OCI-LY1 (cell line): Measurements from ENCODE around the gene RHBDL3.
"Not testable (repeated sequence)": the region's sequence is repeated elsewhere in the genome, so short reads cannot be mapped to it uniquely, and the experiment has no call there.

Experiments
- H2AFZ ChIP-seq: fragments of 200-600 bp; sonication (generic), shearing (Covaris generic); 2 replicates; pipeline ENCODE4 v1.6.0; 2014; ENCODE audit warnings: antibody characterized with exemption, mild to moderate bottlenecking, low read length
- H3F3A ChIP-seq: fragments of 200-600 bp; sonication (generic), shearing (Covaris generic); 2 replicates; pipeline ENCODE4 v1.6.0; 2014; ENCODE audit warnings: mild to moderate bottlenecking, antibody characterized with exemption, low read length, moderate library complexity; ENCODE audit not compliant: insufficient read depth
- H3K27ac ChIP-seq: fragments of 200-600 bp; sonication (generic); 2 replicates; pipeline ENCODE4 v1.5.1; 2014; ENCODE audit warnings: low read length, mixed run types, mild to moderate bottlenecking, low read depth; ENCODE audit not compliant: poor library complexity, severe bottlenecking
- H3K27me3 ChIP-seq: fragments of 200-600 bp; sonication (generic); 2 replicates; pipeline ENCODE4 v1.6.0; 2014; ENCODE audit warnings: antibody characterized with exemption, mild to moderate bottlenecking, low read length, moderate library complexity; ENCODE audit not compliant: insufficient read depth
- H3K36me3 ChIP-seq: fragments of 200-600 bp; sonication (generic); 2 replicates; pipeline ENCODE4 v1.6.1; 2014; ENCODE audit warnings: mild to moderate bottlenecking, antibody characterized with exemption, low read length, moderate library complexity, mixed read lengths; ENCODE audit not compliant: insufficient read depth
- H3K4me1 ChIP-seq: fragments of 200-600 bp; sonication (generic); 2 replicates; pipeline ENCODE4 v1.5.1; 2014; ENCODE audit warnings: mild to moderate bottlenecking, low read length, moderate library complexity; ENCODE audit not compliant: insufficient read depth, severe bottlenecking
- H3K4me2 ChIP-seq: fragments of 200-600 bp; sonication (generic), shearing (Covaris generic); 2 replicates; pipeline ENCODE4 v1.6.1; 2014; ENCODE audit warnings: low read length
- H3K4me3 ChIP-seq: fragments of 200-600 bp; sonication (generic); 2 replicates; pipeline ENCODE4 v1.5.1; 2014; ENCODE audit warnings: low read length, low read depth, mild to moderate bottlenecking, mixed read lengths; ENCODE audit not compliant: poor library complexity, severe bottlenecking
- H3K79me2 ChIP-seq: fragments of 200-600 bp; shearing (Covaris generic); 2 replicates; pipeline ENCODE4 v1.6.1; 2016; ENCODE audit warnings: mixed run types, low read length, mixed read lengths; ENCODE audit not compliant: insufficient read depth
- H3K9ac ChIP-seq: fragments of 200-600 bp; sonication (generic), shearing (Covaris generic); 2 replicates; pipeline ENCODE4 v1.6.1; 2014; ENCODE audit warnings: mild to moderate bottlenecking, low read length, mixed read lengths
- H3K9me2 ChIP-seq: fragments of 200-600 bp; sonication (generic), shearing (Covaris generic); 2 replicates; pipeline ENCODE4 v1.6.1; 2014; ENCODE audit warnings: low read depth, mild to moderate bottlenecking, low read length, mixed read lengths
- H3K9me3 ChIP-seq: fragments of 200-600 bp; shearing (Covaris generic); 2 replicates; pipeline ENCODE4 v1.6.1; 2014; ENCODE audit warnings: low read length, mixed read lengths
- H4K20me1 ChIP-seq: fragments of 200-600 bp; sonication (generic), shearing (Covaris generic); 2 replicates; pipeline ENCODE4 v1.6.0; 2016; ENCODE audit warnings: mild to moderate bottlenecking, low read length; ENCODE audit not compliant: insufficient read depth
- CTCF ChIP-seq: fragments of 200-600 bp; sonication (generic), shearing (Covaris generic); IDR thresholded peaks from 2 replicates; pipeline ENCODE4 v1.5.1; 2017; ENCODE audit warnings: mild to moderate bottlenecking, antibody characterized with exemption, low read length, moderate library complexity, mixed read lengths
- EZH2 ChIP-seq: fragments of 200-600 bp; sonication (generic), shearing (Covaris generic); IDR thresholded peaks from 2 replicates; pipeline ENCODE4 v1.8.0; 2017; ENCODE audit warnings: borderline replicate concordance, mixed run types, mild to moderate bottlenecking, antibody characterized with exemption, low read length, moderate library complexity, mixed read lengths

Gene RHBDL3

DNA sequence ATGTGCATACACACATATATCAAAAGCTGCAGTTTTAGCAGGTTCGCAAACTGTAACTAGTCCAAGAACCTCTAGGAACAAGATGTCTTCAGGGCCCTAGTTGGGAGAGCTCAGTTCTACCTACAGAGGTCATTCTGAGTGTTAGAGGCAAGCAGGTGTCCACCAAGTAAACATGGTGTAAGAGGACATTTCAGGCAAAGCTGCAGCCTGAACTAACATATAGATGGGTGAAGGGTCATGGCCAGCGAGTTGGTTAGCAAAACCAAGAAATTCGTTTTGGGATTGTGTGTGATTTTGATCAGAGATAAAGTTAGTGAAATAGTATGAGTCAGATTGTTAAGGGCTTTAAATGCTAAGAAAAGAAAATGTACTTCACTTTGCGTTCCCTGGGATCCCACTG is 51.7 kb downstream of the RHBDL3 start:
- Histone ChIP-seq H3K9me2 (no peaks in the 10 kb centered on the region), H3K4me3 (no peak overlapping the region), H3K36me3 (no peaks in the 10 kb centered on the region), H3K9me3 (no peaks in the 10 kb centered on the region), H3K27ac (no peak overlapping the region), H3K4me1 (no peaks in the 10 kb centered on the region), H4K20me1 (no peaks in the 10 kb centered on the region), H3F3A (no peaks in the 10 kb centered on the region), H3K27me3 (no peaks in the 10 kb centered on the region; the same call in 1 of the 2 replicates), H2AFZ (no peak overlapping the region), H3K79me2 (no peaks in the 10 kb centered on the region), H3K4me2 (no peak overlapping the region), H3K9ac (no peak overlapping the region)
- TF ChIP-seq CTCF (no peak), EZH2 (no peak)

GRCh38 chr17:32318071-32318470 is 52.4 kb downstream of the RHBDL3 start:
- H3K9ac ChIP-seq = no peak overlapping the region
- no peaks in the 10 kb centered on the region for H3K9me3 ChIP-seq
- H3K4me1 ChIP-seq = no peaks in the 10 kb centered on the region
- no peaks in the 10 kb centered on the region for H3K36me3 ChIP-seq
- no peaks in the 10 kb centered on the region; the same call in 1 of the 2 replicates for H3K27me3 ChIP-seq
- H3K9me2 ChIP-seq = no peaks in the 10 kb centered on the region
- H3K4me3 ChIP-seq = no peak overlapping the region
- no peak overlapping the region for H3K27ac ChIP-seq
- no peaks in the 10 kb centered on the region for H3F3A ChIP-seq
- H4K20me1 ChIP-seq = no peaks in the 10 kb centered on the region
- H2AFZ ChIP-seq = no peak overlapping the region
- H3K79me2 ChIP-seq = no peaks in the 10 kb centered on the region
- TF ChIP-seq CTCF (no peak), EZH2 (no peak)
- H3K4me2 ChIP-seq = no peak overlapping the region

GRCh38 chr17:32319548-32319905 is 53.9 kb downstream of the RHBDL3 start:
- H3K27ac ChIP-seq = no peak overlapping the region
- no peaks in the 10 kb centered on the region for H3K9me2 ChIP-seq
- peak overlapping the region; percentile 53 for H3K4me2 ChIP-seq
- H3K79me2 ChIP-seq = no peaks in the 10 kb centered on the region
- H3K9me3 ChIP-seq = no peaks in the 10 kb centered on the region
- no peak overlapping the region for H3K9ac ChIP-seq
- H4K20me1 ChIP-seq = no peaks in the 10 kb centered on the region
- H3K27me3 ChIP-seq = no peaks in the 10 kb centered on the region; the same call in 1 of the 2 replicates
- H3F3A ChIP-seq = no peaks in the 10 kb centered on the region
- TF ChIP-seq EZH2 = no peak
- peak; percentile 92 for TF ChIP-seq CTCF
- H2AFZ ChIP-seq = no peak overlapping the region
- H3K36me3 ChIP-seq = no peaks in the 10 kb centered on the region
- peak overlapping the region; percentile 16 for H3K4me3 ChIP-seq
- no peaks in the 10 kb centered on the region for H3K4me1 ChIP-seq

- H2AFZ ChIP-seq, H3K79me2 ChIP-seq, H3K9me3 ChIP-seq, H3K4me3 ChIP-seq, H3K9ac ChIP-seq, H3K27me3 ChIP-seq, H3K36me3 ChIP-seq, H3K4me2 ChIP-seq, H3F3A ChIP-seq, H3K4me1 ChIP-seq, H3K9me2 ChIP-seq, H3K27ac ChIP-seq, H4K20me1 ChIP-seq: not testable (repeated sequence)
Measured at GRCh38 chr17:32320080-32320479, 54.4 kb downstream of the RHBDL3 start.
